GM21423 (cell line): Measurements from ENCODE around the gene HPGDS.
"Not testable (repeated sequence)": the region's sequence is repeated elsewhere in the genome, so short reads cannot be mapped to it uniquely, and the experiment has no call there.

Experiments
- ATAC-seq: cut with Tn5 transposase; IDR thresholded peaks from one replicate; pipeline ENCODE4 v1.9.1; 2021; ENCODE audit warnings: mild to moderate bottlenecking, moderate library complexity; ENCODE audit not compliant: unreplicated experiment

Gene HPGDS

GRCh38 chr4:94342694-94343093, at the start of gene HPGDS:
HPGDS (minus strand) TSS chr4:94342836; CDS start chr4:94334629, 8,207 bp downstream.
- ATAC-seq: no peak

GRCh38 chr4:94390804-94391410, 48.3 kb upstream of the HPGDS start:
- no peak for ATAC-seq

GRCh38 chr4:94389595-94390267, 47.1 kb upstream of the HPGDS start:
- ATAC-seq: no peak

GRCh38 chr4:94387965-94388364, 45.3 kb upstream of the HPGDS start:
- ATAC-seq: not testable (repeated sequence)

GRCh38 chr4:94385452-94385851, 42.8 kb upstream of the HPGDS start:
- not testable (repeated sequence) for ATAC-seq

GRCh38 chr4:94382891-94383290, 40.3 kb upstream of the HPGDS start:
- ATAC-seq: not testable (repeated sequence)

GRCh38 chr4:94378047-94378446, 35.4 kb upstream of the HPGDS start:
- ATAC-seq: no peak

- ATAC-seq: no peak
Measured at GRCh38 chr4:94377294-94377693, 34.7 kb upstream of the HPGDS start.

GRCh38 chr4:94375364-94375763, 32.7 kb upstream of the HPGDS start:
- no peak for ATAC-seq

- ATAC-seq: no peak
Measured at GRCh38 chr4:94373752-94374151, 31.1 kb upstream of the HPGDS start.

- ATAC-seq: no peak
Measured at GRCh38 chr4:94372991-94373390, 30.4 kb upstream of the HPGDS start.

- ATAC-seq: no peak
Measured at GRCh38 chr4:94372228-94372978, 29.8 kb upstream of the HPGDS start.

GRCh38 chr4:94371290-94371689, 28.7 kb upstream of the HPGDS start:
- ATAC-seq: no peak

- no peak for ATAC-seq
Measured at GRCh38 chr4:94370533-94371254, 28.1 kb upstream of the HPGDS start.

GRCh38 chr4:94369046-94369445, 26.4 kb upstream of the HPGDS start:
- ATAC-seq: no peak

- no peak for ATAC-seq
Measured at GRCh38 chr4:94368459-94368858, 25.8 kb upstream of the HPGDS start.

- no peak for ATAC-seq
Measured at GRCh38 chr4:94365304-94365703, 22.7 kb upstream of the HPGDS start.

GRCh38 chr4:94364527-94364926, 21.9 kb upstream of the HPGDS start:
- ATAC-seq: no peak

- ATAC-seq: no peak
Measured at GRCh38 chr4:94363136-94363655, 20.6 kb upstream of the HPGDS start.

- ATAC-seq: no peak
Measured at GRCh38 chr4:94359838-94360237, 17.2 kb upstream of the HPGDS start.

- ATAC-seq: no peak
Measured at GRCh38 chr4:94359221-94359620, 16.6 kb upstream of the HPGDS start.
